SK-MEL-5 (cell line): Measurements from ENCODE around the gene PRR29. TPM values are rescaled to one million over a fixed set of nuclear protein-coding genes. Genes with fewer than 3 reads are reported as not detected.
A peak's percentile ranks its signal among the peaks of the same experiment; 100 is the strongest.
"Not testable (repeated sequence)": the region's sequence is repeated elsewhere in the genome, so short reads cannot be mapped to it uniquely, and the experiment has no call there.

Experiments
- DNase-seq: peaks from one replicate; pipeline ENCODE4 v3.0.0-alpha.2; 2016; ENCODE audit warnings: low read depth, low spot score
- in situ Hi-C: cut with HindIII; loops from 2 replicates; pipeline ENCODE4 v1.10.0; 2016; ENCODE audit warnings: low sequenced_read_pairs, high pct_unique_total_duplicates, low pct_unique_long_range_greater_than_20kb
- total RNA-seq: library from RNA; depleted of rRNA; stranded (reverse); fragments of >200 nt; shearing (Covaris generic); gene quantifications from 2 replicates; pipeline ENCODE4 v1.2.3, GENCODE V29; 2014

Gene PRR29
- total RNA-seq, 1 experiment from 2014 or later: not detected

- DNase-seq: no peak
- in situ Hi-C loops: no loop called here
Measured at GRCh38 chr17:63972796-63973195, 25.4 kb upstream of the PRR29 start, which contains the start of gene SCN4A. Gene SCN4A (minus strand): TSS chr17:63972918. CDS start chr17:63972841, 77 bp downstream.

GRCh38 chr17:63973247-63973646 is 24.9 kb upstream of the PRR29 start:
- no peak for DNase-seq
- in situ Hi-C loops: no loop called here

- in situ Hi-C loops: no loop called here
- DNase-seq: no peak
Measured at GRCh38 chr17:63973930-63974593, 24.1 kb upstream of the PRR29 start.

- DNase-seq: no peak
- in situ Hi-C loops: no loop called here
Measured at GRCh38 chr17:63974594-63975192, 23.5 kb upstream of the PRR29 start.

- in situ Hi-C loops: no loop called here
- no peak for DNase-seq
Measured at GRCh38 chr17:63975541-63976092, 22.5 kb upstream of the PRR29 start.

GRCh38 chr17:63976702-63977101 is 21.4 kb upstream of the PRR29 start:
- in situ Hi-C loops: no loop called here
- no peak for DNase-seq

GRCh38 chr17:63978272-63979200 is 19.6 kb upstream of the PRR29 start:
- DNase-seq: no peak
- in situ Hi-C loops: no loop called here

- DNase-seq, in situ Hi-C loops: not testable (repeated sequence)
Measured at GRCh38 chr17:63982641-63983040, 15.5 kb upstream of the PRR29 start.

- no peak for DNase-seq
- in situ Hi-C loops: no loop called here
Measured at GRCh38 chr17:63983320-63983719, 14.8 kb upstream of the PRR29 start.

- no peak for DNase-seq
- in situ Hi-C loops: no loop called here
Measured at GRCh38 chr17:63984236-63984635, 13.9 kb upstream of the PRR29 start.

GRCh38 chr17:63984651-63985386 is 13.3 kb upstream of the PRR29 start:
- in situ Hi-C loops: no loop called here
- peak; percentile 24 for DNase-seq

GRCh38 chr17:63985387-63986140 is 12.6 kb upstream of the PRR29 start:
- in situ Hi-C loops: no loop called here
- no peak for DNase-seq

- in situ Hi-C loops: no loop called here
- no peak for DNase-seq
Measured at GRCh38 chr17:63986821-63987220, 11.3 kb upstream of the PRR29 start.

GRCh38 chr17:63987221-63988126 is 10.7 kb upstream of the PRR29 start:
- DNase-seq: no peak
- in situ Hi-C loops: no loop called here

GRCh38 chr17:63988127-63988478 is 10.0 kb upstream of the PRR29 start:
- in situ Hi-C loops: no loop called here
- DNase-seq: no peak
